Hematopoietic multipotent progenitor cell treated with erythropoietin and hydrocortisone succinate and interleukin-3 and kit ligand, for 6 days (in vitro differentiated cells): ENCODE data around the gene AMMECR1.

Experiments
- DNase-seq: peaks from one replicate; pipeline ENCODE4 v3.0.0-alpha.2; 2015

Gene AMMECR1

DNA sequence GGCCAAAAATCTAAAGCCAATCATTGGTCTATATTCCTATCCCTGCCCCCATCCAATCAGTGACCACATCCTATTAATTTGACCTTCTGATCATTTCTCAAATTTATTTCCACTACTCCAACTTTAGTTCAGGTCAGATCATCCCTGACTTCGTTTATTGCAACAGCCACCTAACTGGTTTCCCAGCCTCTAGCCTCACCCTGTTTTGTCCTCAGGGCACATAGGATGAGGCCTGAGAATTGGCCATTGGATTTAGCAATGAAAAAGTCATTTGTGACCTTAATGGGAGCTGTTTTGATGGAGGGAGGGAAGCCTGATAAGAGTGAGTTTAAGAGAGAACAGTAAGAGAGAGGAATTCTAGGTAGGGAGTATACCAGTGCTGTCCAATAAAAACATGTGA is 155.0 kb downstream of the AMMECR1 start:
- DNase-seq, result no peak

DNA sequence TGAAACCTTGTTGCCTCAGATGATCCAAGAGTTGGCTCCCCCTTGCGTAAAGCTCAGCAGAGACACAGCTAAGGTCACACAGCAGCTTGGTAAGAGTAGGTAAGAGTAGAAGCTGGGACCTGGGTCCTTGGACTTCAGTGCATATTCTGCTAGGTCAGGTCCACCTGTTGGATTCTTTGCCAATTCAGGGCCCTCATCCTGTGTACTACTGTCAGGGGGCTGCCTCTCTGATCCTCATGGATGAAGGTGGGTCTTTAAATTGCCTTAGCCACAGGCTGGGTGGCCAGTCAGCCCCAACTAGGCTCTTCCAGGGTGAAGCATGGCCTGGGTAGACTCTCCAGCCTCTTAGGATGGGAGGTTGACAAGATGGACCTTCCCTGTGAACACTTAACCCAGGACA is 155.8 kb downstream of the AMMECR1 start:
- DNase-seq, result no peak

DNA sequence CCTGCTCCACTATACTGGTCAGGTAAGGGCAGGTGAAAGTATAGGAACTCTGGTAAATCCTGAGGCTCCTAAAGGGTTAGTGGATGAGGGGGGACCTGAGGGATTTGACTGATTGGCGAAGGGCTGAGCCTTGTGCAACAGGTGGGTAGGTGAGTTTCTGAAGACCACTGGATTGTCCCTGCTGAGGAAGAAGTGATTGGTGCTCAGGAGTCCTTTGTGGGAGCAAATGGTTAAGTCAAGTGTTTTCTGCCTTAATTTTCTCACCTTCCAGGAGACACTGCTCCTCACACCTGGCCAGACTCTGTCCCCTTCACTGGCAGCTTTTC is 156.6 kb downstream of the AMMECR1 start:
- DNase-seq, result no peak

DNA sequence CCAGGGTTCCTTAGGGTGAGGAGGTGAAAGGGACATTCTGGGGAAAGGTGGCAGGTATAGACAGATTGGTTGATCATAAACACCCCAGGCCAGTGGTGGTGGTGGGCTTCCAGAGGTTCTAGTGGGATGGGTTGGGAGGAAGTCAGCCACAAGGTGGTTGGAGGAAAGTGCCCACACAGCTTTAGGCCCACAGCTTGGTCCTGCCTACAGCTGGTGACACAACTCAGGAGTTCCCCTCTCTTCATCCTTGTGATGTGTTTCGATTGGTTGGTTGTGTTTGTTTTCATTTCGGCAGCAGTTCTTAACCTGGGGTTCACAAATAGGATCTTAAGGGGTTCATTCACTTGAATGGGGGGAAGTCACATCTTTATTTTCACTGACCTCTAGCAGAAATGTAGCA is 158.0 kb downstream of the AMMECR1 start:
- no peak for DNase-seq

DNA sequence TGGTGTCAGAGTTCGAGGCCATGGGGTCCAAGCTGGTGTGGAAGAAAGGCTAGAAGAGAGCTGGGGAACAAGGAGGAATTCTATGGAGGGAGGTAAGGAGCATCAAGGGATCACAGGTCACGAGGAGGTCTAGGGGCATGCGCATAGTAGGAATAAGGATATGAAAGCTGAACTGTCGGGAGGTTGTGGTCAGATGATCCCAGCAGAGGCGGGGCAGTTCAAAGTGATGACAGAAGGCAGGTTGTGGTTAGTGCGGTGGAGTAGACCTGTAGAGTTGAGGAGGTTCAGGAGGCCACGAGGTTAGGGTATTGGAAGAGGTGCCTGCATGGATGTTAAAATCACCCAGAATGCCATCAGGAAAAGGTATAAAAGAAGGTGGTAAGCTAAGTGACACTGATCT is 158.7 kb downstream of the AMMECR1 start:
- DNase-seq, result no peak

DNA sequence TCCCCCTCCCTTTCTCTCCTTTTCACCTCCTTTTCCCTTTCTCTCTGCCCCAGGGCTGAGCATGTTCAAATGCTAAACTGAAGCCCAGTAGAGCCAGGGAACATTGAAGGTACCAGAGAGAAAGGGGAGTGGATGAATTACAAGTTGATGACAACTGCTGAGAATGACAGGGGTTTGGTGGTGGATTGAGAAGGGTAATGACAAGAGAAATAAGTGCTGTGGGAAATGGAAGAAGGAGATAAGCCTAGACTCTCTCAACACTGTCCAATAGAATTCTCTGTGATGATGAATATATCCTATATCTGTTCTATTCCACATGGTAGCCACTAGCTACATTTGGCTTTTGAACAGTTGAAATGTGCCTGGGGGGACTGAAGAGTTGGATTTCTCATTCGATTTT is 160.4 kb downstream of the AMMECR1 start:
- no peak for DNase-seq

DNA sequence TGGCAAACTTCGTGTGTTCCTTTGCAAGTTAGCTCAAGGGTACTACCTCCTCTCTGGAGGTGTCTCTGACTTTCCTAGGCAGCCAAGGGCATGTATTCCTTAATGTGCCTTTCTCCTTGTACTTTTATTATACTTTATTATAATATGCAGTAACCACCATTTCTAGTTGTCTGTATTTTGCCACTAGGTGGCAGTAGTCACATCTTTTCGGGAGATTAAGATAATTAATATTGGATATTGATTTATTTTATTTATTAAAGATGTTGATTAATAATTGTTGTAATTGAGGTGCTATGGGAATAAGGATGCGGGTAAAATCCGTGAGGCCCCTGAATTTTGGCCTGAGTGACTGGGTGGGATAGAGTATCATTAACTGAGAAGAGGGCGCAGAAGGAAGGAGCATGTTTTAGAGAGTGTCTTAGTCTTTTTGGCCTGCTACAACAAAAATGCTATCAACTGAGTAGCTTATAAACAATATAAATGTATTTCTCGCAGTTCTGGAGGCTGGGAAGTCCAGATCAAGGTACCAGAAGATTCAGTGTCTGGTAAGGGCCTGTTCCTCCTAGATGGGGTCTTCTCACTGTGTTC is 161.6 kb downstream of the AMMECR1 start:
- no peak for DNase-seq

DNA sequence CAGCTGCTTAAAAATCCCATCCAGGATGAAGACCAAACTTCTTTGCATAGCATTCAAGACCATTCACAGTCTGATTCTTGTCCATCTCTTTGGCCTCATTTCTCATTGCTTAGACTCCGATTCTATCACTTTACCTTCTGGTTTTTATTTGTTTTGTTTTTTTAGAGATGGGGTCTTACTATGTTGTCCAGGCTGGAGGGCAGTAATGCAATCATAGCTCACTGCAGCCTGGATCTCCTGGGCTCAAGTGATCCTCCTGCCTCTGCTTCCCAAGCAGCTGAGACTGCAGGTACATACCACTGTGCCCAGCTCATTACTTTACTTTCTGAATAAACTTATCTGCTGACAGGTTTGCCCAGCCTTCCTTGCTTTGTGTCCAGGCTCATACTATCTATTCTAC is 162.1 kb downstream of the AMMECR1 start:
- no peak for DNase-seq

DNA sequence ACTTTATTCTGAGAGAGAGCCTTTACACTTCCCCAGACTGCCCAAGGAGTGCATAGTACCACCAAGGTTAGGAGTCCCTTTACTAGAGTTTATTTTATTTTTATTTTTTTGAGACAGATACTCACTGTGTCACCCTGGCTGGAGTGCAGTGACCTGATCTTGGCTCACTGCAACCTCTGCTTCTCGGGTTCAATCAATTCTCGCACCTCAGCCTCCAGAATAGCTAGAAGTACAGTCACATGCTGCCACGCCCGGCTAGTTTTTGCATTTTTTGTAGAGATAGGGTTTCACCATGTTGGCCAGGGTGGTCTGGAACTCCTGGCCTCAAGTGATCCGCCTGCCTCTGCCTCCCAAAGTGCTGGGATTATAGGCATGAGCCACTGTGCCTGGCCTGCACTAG is 163.6 kb downstream of the AMMECR1 start:
- peak; percentile 33 for DNase-seq

DNA sequence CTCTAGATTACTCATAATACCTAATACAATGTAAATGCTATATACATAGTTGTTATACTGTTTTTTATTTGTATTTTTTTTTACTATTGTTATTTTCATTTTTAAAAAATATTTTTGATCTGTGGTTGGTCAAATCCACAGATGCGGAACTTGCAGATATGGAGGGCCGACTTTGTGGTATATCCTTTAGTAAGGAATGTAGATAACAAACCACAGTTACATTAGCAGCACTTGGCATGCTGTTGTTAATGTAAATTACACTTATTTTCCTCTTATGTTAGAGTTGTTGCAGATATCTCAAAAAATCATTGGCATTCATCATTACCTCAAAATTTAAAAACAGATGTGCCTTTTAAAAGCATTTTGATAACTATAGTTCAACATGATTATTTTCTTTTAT is 164.0 kb downstream of the AMMECR1 start:
- DNase-seq, result peak; percentile 66

DNA sequence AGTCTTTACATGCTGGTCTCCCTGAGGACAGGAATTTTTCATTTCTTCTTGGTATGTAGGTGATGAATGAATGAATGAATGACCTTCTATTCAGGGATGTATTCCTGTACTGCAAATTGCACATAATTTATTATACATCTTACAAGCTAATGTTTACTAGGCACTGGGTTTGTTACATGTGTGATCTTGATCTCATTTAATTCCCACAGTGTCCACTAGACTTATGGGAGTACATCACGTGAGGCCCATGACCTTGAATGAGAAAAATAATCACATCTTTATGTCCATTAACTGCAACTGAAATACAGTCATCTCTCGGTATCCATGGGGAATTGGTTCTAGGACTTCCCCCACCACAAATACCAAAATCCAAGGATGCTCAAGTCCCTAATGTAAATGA is 164.6 kb downstream of the AMMECR1 start:
- DNase-seq, result no peak

DNA sequence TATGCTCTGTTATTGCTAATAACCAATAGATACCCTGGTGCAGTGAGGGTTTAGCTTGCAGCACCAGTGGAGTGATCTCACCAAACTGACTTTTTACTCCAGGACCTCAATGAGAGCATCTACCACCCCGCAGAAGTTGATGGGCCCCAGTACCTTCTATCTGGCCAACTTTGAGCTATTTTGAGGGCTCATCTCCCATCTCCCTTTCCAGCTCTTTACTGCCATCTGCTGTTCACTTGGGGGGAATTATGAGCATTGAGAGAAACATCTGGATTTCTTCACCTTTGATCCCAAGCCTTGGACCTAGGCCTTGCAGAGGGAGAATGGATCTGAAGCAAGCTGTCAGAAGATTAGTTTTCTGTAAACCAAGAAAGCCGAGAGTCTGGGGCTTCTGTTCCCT is 171.4 kb downstream of the AMMECR1 start:
- DNase-seq, result peak; percentile 70

DNA sequence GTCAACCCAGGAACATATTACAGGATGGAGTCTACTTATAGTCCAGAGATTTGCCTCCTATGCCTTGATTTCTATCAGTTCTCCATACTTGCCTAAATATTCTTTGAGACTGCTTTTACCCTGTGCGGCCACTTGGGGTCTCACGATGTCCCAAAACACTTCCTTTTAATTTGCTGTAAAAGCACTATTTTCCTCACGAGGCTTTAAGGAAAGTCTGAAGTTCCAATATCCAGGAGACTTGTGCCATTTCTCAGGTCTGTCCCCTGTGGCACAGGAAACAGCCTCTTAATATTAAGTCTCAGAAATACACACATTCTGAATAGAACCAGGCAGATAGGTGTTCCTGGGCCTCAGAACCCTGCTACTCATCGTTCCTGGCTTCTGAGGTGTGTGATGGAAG is 172.0 kb downstream of the AMMECR1 start:
- DNase-seq, result peak; percentile 45

DNA sequence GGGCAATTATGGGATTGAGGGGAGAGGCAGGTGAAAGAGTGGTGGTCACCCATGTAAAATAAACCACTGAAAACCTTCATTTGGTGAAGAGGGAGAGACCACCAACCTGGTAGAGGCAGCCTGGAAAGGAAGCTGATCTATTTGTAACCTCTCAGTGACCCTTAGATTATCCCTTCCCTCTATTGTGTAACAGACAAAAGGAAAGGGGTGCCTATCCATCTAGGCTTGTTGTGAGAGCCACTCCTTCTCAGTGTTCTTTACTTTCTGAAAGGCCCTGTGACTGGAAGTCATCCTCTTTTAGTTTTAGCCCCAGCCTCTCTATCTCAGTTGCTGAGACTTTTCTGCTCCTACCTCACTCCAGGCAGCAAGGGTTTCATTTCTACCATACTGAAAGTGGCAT is 172.6 kb downstream of the AMMECR1 start:
- no peak for DNase-seq
